Left ventricle myocardium inferior (tissue), 1 donor: ENCODE measurements around the gene PALM. TPM values are rescaled to one million over a fixed set of nuclear protein-coding genes. Genes with fewer than 3 reads are reported as not detected.

Experiments used
- DNase-seq: peaks from one replicate; pipeline ENCODE4 v3.0.0-alpha.2; 2020
- H3K27ac ChIP-seq: fragments of 200-600 bp; replicated peaks from 2 replicates; pipeline ENCODE4 v1.8.0; 2021
- H3K27me3 ChIP-seq: fragments of 200-600 bp; 2 replicates; pipeline ENCODE4 v1.8.0; 2021; ENCODE audit warnings: low read depth
- H3K36me3 ChIP-seq: fragments of 200-600 bp; 2 replicates; pipeline ENCODE4 v1.8.0; 2021
- H3K4me1 ChIP-seq: fragments of 200-600 bp; 2 replicates; pipeline ENCODE4 v1.8.0; 2021
- H3K4me3 ChIP-seq: fragments of 200-600 bp; 2 replicates; pipeline ENCODE4 v1.8.0; 2021; ENCODE audit warnings: mild to moderate bottlenecking, moderate library complexity
- H3K9me3 ChIP-seq: fragments of 200-600 bp; replicated peaks from 2 replicates; pipeline ENCODE4 v1.8.0; 2021
- intact Hi-C: fragments of 100-400 bp; cut with micrococcal nuclease; formaldehyde crosslinking; loops from one replicate; pipeline ENCODE4 v1.11.0; 2022
- total RNA-seq: library from RNA; stranded (reverse); fragmentation: NEBNext Ultra II Directional; extraction: Animal tissue kit (Norgen Biotek cat#: 25700); gene quantifications from one replicate; pipeline ENCODE4 v1.2.1, GENCODE V29; 2021
- TF ChIP-seq, protein P1 (sequence below): fragments of 200-600 bp; IDR thresholded peaks from 2 replicates; pipeline ENCODE4 v1.8.0; 2021; ENCODE audit warnings: antibody characterized with exemption, mild to moderate bottlenecking, borderline replicate concordance
- donor health status: DM: no; HTN: yes; CAD: no; lungs with severe emphysema.

The PALM gene
- total RNA-seq, 1 donor from 2014 or later, result 26.8 TPM

DNA sequence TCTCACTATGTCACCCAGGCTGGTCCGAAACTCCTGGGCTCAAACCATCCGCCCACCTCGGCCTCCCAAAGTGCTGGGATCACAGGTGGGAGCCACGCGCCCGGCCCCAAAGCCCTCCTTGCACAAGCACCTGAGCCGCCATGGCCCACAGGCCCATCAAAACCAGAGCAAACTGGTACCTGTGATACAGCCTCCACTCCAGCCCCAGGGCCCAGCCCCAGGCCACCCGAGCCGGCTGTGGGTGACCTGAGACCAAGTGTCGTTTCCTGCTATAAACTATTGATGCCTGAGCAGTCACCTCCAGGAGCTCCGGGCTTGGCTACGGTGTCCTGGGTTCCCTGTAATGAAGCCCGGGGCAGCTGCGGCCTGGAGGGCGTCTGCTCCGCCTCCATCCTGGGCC is 78.8 kb downstream of the PALM start:
- Histone ChIP-seq H3K27ac (peak overlapping the region; percentile 88), H3K9me3 (no peaks in the 10 kb centered on the region), H3K27me3 (peaks cover under 1% of the 10 kb centered on the region), H3K36me3 (no peaks in the 10 kb centered on the region), H3K4me3 (no peak overlapping the region), H3K4me1 (peaks cover 67% of the 10 kb centered on the region)
- DNase-seq, result no peak
- TF ChIP-seq, protein P1, sequence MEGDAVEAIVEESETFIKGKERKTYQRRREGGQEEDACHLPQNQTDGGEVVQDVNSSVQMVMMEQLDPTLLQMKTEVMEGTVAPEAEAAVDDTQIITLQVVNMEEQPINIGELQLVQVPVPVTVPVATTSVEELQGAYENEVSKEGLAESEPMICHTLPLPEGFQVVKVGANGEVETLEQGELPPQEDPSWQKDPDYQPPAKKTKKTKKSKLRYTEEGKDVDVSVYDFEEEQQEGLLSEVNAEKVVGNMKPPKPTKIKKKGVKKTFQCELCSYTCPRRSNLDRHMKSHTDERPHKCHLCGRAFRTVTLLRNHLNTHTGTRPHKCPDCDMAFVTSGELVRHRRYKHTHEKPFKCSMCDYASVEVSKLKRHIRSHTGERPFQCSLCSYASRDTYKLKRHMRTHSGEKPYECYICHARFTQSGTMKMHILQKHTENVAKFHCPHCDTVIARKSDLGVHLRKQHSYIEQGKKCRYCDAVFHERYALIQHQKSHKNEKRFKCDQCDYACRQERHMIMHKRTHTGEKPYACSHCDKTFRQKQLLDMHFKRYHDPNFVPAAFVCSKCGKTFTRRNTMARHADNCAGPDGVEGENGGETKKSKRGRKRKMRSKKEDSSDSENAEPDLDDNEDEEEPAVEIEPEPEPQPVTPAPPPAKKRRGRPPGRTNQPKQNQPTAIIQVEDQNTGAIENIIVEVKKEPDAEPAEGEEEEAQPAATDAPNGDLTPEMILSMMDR, result no peak
- intact Hi-C loops, result no loop called here

DNA sequence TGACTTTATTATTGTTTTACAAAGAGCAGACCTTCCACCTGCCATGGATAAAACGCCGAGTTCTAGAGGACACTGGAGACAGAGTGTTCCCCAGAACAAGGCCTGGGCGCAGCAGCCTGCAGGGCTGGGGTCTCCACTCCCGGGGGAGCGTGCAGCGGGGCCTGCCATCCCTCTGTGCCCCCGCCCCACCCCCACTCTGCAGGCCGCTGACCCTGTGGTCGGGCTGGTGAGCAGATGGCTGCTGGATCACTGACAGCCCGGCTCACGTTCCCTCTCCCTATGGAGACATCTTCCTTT is 79.9 kb downstream of the PALM start:
- Histone ChIP-seq H3K9me3 (no peaks in the 10 kb centered on the region), H3K27ac (peak overlapping the region; percentile 88), H3K27me3 (no peaks in the 10 kb centered on the region), H3K4me1 (peaks cover 68% of the 10 kb centered on the region), H3K36me3 (no peaks in the 10 kb centered on the region), H3K4me3 (peak overlapping the region; percentile 42)
- intact Hi-C loops, result no loop called here
- TF ChIP-seq, protein P1, result no peak
- no peak for DNase-seq

DNA sequence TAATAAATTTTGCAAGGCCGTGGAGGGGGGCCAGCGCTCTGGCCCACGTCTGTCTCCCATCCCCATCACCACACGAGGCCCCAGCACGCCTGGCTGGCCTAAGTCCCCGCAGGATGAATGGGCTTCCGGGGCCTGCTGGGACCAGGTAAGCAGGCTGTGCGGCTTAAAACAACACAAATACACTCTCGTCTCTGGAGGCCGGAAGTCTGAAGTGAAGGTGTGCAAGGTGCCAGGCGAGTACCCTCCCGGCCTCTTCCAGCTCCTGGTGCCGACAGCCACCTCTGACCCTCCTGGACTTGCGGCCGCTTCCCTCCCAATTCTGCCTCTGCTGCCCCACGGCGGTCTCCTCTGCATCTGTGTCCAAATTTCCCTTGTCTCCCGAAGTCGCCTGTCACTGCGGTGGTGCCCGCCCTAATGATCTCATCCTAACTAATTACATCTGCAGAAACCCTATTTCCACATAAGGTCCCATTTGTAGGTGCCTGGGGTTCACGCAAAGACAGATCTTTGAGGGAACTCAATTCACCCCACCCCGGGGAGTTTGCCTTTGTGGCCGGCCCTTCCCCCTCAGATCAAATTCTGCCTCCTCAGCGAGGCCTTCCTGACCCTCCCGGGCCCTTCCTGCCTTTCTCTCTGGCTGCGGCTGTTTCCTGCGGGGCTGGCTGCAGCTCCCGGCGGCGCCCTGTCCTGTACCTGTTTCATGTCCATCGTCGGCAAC is 80.4 kb downstream of the PALM start:
- Histone ChIP-seq H3K9me3 (no peaks in the 10 kb centered on the region), H3K36me3 (no peaks in the 10 kb centered on the region), H3K4me1 (peaks cover 63% of the 10 kb centered on the region), H3K4me3 (peak overlapping the region; percentile 42), H3K27me3 (no peaks in the 10 kb centered on the region), H3K27ac (peak overlapping the region; percentile 88)
- DNase-seq, result no peak
- TF ChIP-seq, protein P1, result peak; percentile 16
- intact Hi-C loops, result no loop called here

DNA sequence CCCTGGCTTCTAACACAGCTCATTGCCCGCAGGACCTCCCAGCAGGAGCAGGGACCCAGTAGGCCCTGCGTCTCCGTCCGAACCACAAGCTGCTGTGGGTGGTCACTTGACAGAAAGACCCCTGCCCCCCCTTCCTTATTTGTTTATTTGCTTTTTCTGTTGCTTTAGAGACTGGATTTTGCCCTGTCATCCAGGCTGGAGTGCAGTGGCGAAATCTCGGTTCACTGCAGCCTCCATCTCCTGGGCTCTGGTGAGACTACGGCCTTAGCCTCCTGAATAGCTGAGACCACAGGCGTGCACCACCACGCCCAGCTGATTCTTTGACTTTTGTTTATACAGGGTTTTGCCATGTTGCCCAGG is 80.9 kb downstream of the PALM start:
- intact Hi-C loops, result no loop called here

DNA sequence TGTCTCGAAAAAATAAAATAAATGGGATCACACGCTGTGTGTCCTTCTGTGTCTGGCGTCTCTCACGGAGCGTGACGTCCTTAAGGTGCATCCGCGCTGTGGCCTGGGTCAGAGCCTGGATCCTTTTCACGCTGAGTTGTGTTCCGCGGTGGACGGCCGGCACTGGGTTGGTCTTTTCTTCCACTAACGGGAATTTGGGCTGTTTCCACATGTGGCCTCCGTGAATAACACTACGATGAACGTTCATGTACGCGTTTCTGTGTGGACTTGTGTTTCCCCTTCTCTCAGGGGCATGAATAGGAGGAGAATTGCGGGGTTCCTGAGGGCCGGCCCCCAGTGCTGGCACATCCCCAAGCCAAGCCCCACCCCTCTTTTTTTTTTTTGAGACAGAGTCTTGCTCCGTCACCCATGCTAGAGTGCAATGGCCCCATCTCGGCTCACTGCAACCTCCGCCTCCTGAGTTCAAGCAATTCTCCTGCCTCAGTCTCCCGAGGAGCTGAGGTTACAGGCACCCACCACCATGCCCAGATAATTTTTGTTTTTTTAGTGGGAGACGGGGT is 82.4 kb downstream of the PALM start:
- H3K4me1 ChIP-seq, result peaks cover 63% of the 10 kb centered on the region
- no peak for DNase-seq
- H3K4me3 ChIP-seq, result no peak overlapping the region
- H3K27me3 ChIP-seq, result no peaks in the 10 kb centered on the region
- H3K36me3 ChIP-seq, result no peaks in the 10 kb centered on the region
- peak overlapping the region; percentile 88 for H3K27ac ChIP-seq
- TF ChIP-seq, protein P1, result no peak
- H3K9me3 ChIP-seq, result no peaks in the 10 kb centered on the region
- intact Hi-C loops, result no loop called here

More for the DNA sequence above, 80.9 kb downstream of the PALM start:
- TF ChIP-seq, protein P1, result no peak
- Histone ChIP-seq H3K4me3 (peak overlapping the region; percentile 42), H3K9me3 (no peaks in the 10 kb centered on the region), H3K36me3 (no peaks in the 10 kb centered on the region), H3K4me1 (peaks cover 57% of the 10 kb centered on the region), H3K27ac (peak overlapping the region; percentile 88), H3K27me3 (no peaks in the 10 kb centered on the region)
- DNase-seq, result no peak
